ENCODE data around the gene LRP1.

Gene LRP1

GRCh38 chr12:57166971-57167371 is 38.7 kb downstream of the LRP1 start:
- no peak overlapping the region for H3K27ac ChIP-seq
- TF ChIP-seq, protein P1, sequence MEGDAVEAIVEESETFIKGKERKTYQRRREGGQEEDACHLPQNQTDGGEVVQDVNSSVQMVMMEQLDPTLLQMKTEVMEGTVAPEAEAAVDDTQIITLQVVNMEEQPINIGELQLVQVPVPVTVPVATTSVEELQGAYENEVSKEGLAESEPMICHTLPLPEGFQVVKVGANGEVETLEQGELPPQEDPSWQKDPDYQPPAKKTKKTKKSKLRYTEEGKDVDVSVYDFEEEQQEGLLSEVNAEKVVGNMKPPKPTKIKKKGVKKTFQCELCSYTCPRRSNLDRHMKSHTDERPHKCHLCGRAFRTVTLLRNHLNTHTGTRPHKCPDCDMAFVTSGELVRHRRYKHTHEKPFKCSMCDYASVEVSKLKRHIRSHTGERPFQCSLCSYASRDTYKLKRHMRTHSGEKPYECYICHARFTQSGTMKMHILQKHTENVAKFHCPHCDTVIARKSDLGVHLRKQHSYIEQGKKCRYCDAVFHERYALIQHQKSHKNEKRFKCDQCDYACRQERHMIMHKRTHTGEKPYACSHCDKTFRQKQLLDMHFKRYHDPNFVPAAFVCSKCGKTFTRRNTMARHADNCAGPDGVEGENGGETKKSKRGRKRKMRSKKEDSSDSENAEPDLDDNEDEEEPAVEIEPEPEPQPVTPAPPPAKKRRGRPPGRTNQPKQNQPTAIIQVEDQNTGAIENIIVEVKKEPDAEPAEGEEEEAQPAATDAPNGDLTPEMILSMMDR (IDR thresholded peaks at IDR 0.05): no peak
- no peak for TF ChIP-seq ZFX (IDR thresholded peaks at IDR 0.05; ENCODE audit: borderline replicate concordance)

- TF ChIP-seq ZFX (IDR thresholded peaks at IDR 0.05; ENCODE audit: borderline replicate concordance): no peak
- TF ChIP-seq, protein P1 (IDR thresholded peaks at IDR 0.05): no peak
Measured at GRCh38 chr12:57168058-57168457, 39.8 kb downstream of the LRP1 start.

GRCh38 chr12:57169046-57169795 is 40.9 kb downstream of the LRP1 start:
- TF ChIP-seq, protein P1 (IDR thresholded peaks at IDR 0.05): no peak
- TF ChIP-seq ZFX (IDR thresholded peaks at IDR 0.05; ENCODE audit: borderline replicate concordance): no peak

More at GRCh38 chr12:57168058-57168457, 39.8 kb downstream of the LRP1 start:
- H3K27ac ChIP-seq: no peak overlapping the region

DNA sequence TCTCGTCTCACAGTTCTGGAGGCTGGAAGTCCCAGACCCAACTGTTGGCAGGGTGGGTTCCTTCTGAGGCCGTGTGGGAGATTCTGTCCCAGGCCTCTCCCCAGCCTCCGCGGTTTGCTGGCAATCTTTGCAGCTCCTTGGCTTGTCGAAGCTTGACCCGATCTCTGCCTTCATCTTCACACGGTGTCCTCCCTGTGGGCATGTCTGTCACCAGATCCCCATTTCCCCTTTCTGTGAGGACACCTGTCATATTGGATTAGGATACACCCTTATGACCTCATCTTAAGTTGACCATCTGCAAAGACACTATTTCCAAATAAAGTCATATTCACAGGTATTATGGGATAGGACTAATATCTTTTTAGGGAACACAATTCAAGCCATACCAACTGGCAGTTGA is 41.7 kb downstream of the LRP1 start:
- H3K27ac ChIP-seq: no peak overlapping the region
- TF ChIP-seq ZFX (IDR thresholded peaks at IDR 0.05; ENCODE audit: borderline replicate concordance): no peak
- TF ChIP-seq, protein P1 (IDR thresholded peaks at IDR 0.05): no peak

More at GRCh38 chr12:57169046-57169795, 40.9 kb downstream of the LRP1 start:
- H3K27ac ChIP-seq: no peak overlapping the region

- no peak for TF ChIP-seq ZFX (IDR thresholded peaks at IDR 0.05; ENCODE audit: borderline replicate concordance)
- TF ChIP-seq, protein P1 (IDR thresholded peaks at IDR 0.05): no peak
- H3K27ac ChIP-seq: no peak overlapping the region
Measured at GRCh38 chr12:57170408-57170807, 42.1 kb downstream of the LRP1 start.

GRCh38 chr12:57170927-57171326 is 42.6 kb downstream of the LRP1 start:
- no peak overlapping the region for H3K27ac ChIP-seq
- TF ChIP-seq ZFX (IDR thresholded peaks at IDR 0.05; ENCODE audit: borderline replicate concordance): no peak
- TF ChIP-seq, protein P1 (IDR thresholded peaks at IDR 0.05): no peak

- H3K27ac ChIP-seq: no peak overlapping the region
- TF ChIP-seq ZFX (IDR thresholded peaks at IDR 0.05; ENCODE audit: borderline replicate concordance): no peak
- TF ChIP-seq, protein P1 (IDR thresholded peaks at IDR 0.05): no peak
Measured at GRCh38 chr12:57171668-57172067, 43.4 kb downstream of the LRP1 start.

All from 22Rv1 (cell line).